Measurements from ENCODE around the gene YAE1. TPM values are rescaled to one million over a fixed set of nuclear protein-coding genes. Genes with fewer than 3 reads are reported as not detected.

Gene YAE1, protein sequence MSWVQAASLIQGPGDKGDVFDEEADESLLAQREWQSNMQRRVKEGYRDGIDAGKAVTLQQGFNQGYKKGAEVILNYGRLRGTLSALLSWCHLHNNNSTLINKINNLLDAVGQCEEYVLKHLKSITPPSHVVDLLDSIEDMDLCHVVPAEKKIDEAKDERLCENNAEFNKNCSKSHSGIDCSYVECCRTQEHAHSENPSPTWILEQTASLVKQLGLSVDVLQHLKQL
- polyA plus RNA-seq (2011; rRNA removed) (38.5 and 49.0 TPM in 2 replicates), polyA minus RNA-seq (2011; rRNA and poly(A)+ RNA removed) (43.6 and 46.4 TPM in 2 replicates)

GRCh38 chr7:39566023-39566921 is at the start of gene YAE1:
YAE1 (plus strand) TSS chr7:39566404; CDS start chr7:39566419, 15 bp downstream.
- no peaks in the 10 kb centered on the region for H3K27me3 ChIP-seq (ENCODE audit: control insufficient read depth, insufficient read depth, low read length)
- H3K27ac ChIP-seq (ENCODE audit: low read depth, low read length) = peak within 1 kb of the TSS; percentile 66
- POLR2A ChIA-PET = interaction anchor here (0.6 to 1.0 kb wide), 3 partner anchors 120 to 260 kb away, joined by 3 to 5 read pairs (median 3); no protein-coding TSS in a partner anchor
- H3K4me3 ChIP-seq (ENCODE audit: low read depth, low read length) = peak within 1 kb of the TSS; percentile 94
- no peak for TF ChIP-seq CTCF (IDR thresholded peaks at IDR 0.05; ENCODE audit: low read depth, low read length)
- CTCF ChIA-PET = interaction anchor here (0.7 to 1.3 kb wide), 6 partner anchors 14 to 634 kb away, joined by 3 to 10 read pairs (median 3); no protein-coding TSS in a partner anchor
- DNase-seq (ENCODE audit: low read depth, low spot score) = peak; percentile 23
- no peaks in the 10 kb centered on the region for H3K9me3 ChIP-seq (ENCODE audit: control insufficient read depth, insufficient read depth, low read length)

DNA sequence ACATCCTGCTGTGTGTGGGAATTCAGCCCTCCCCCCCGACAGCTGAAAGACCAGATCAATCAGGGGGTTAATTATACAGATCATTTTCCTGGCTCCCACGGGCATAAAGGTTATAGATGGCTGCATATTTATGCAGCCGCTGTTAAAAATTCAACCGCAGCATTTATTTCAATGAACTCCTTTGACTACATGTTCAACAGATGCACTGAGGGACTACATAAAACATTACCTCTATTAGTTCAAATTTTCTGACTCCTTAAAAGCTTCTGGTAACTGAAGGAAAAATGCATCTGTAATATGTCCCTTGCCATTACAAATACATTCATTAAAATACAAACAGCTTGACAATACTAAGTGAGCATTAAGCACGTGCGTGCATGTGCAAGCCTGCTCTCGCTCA is 49.7 kb upstream of the YAE1 start:
- no peak overlapping the region for H3K27ac ChIP-seq (ENCODE audit: low read depth, low read length)
- H3K27me3 ChIP-seq (ENCODE audit: control insufficient read depth, insufficient read depth, low read length) = no peaks in the 10 kb centered on the region
- no peaks in the 10 kb centered on the region for H3K9me3 ChIP-seq (ENCODE audit: control insufficient read depth, insufficient read depth, low read length)
- CTCF ChIA-PET = interaction anchor here (0.6 kb wide), 1 partner anchor 104 kb away, joined by 3 read pairs; no protein-coding TSS in a partner anchor
- H3K4me3 ChIP-seq (ENCODE audit: low read depth, low read length) = no peak overlapping the region
- TF ChIP-seq CTCF (IDR thresholded peaks at IDR 0.05; ENCODE audit: low read depth, low read length) = no peak
- DNase-seq (ENCODE audit: low read depth, low spot score) = no peak
- POLR2A ChIA-PET = no interaction called here

- Histone ChIP-seq H3K9me3 (ENCODE audit: control insufficient read depth, insufficient read depth, low read length) (no peaks in the 10 kb centered on the region), H3K4me3 (ENCODE audit: low read depth, low read length) (no peak overlapping the region), H3K27ac (ENCODE audit: low read depth, low read length) (no peak overlapping the region), H3K27me3 (ENCODE audit: control insufficient read depth, insufficient read depth, low read length) (no peaks in the 10 kb centered on the region)
- no peak for TF ChIP-seq CTCF (IDR thresholded peaks at IDR 0.05; ENCODE audit: low read depth, low read length)
- ChIA-PET CTCF (no interaction called here), POLR2A (no interaction called here)
- no peak for DNase-seq (ENCODE audit: low read depth, low spot score)
Observed at GRCh38 chr7:39517240-39517639, 49.0 kb upstream of the YAE1 start.

- no peak overlapping the region for H3K4me3 ChIP-seq (ENCODE audit: low read depth, low read length)
- CTCF ChIA-PET = no interaction called here
- no peak overlapping the region for H3K27ac ChIP-seq (ENCODE audit: low read depth, low read length)
- no peaks in the 10 kb centered on the region for H3K9me3 ChIP-seq (ENCODE audit: control insufficient read depth, insufficient read depth, low read length)
- no peaks in the 10 kb centered on the region for H3K27me3 ChIP-seq (ENCODE audit: control insufficient read depth, insufficient read depth, low read length)
- DNase-seq (ENCODE audit: low read depth, low spot score) = no peak
- POLR2A ChIA-PET = no interaction called here
- no peak for TF ChIP-seq CTCF (IDR thresholded peaks at IDR 0.05; ENCODE audit: low read depth, low read length)
Observed at GRCh38 chr7:39525926-39526325, 40.3 kb upstream of the YAE1 start.

- H3K27ac ChIP-seq (ENCODE audit: low read depth, low read length) = no peak overlapping the region
- no peak for TF ChIP-seq CTCF (IDR thresholded peaks at IDR 0.05; ENCODE audit: low read depth, low read length)
- ChIA-PET POLR2A (no interaction called here), CTCF (no interaction called here)
- no peak for DNase-seq (ENCODE audit: low read depth, low spot score)
- no peaks in the 10 kb centered on the region for H3K9me3 ChIP-seq (ENCODE audit: control insufficient read depth, insufficient read depth, low read length)
- no peak overlapping the region for H3K4me3 ChIP-seq (ENCODE audit: low read depth, low read length)
- H3K27me3 ChIP-seq (ENCODE audit: control insufficient read depth, insufficient read depth, low read length) = no peaks in the 10 kb centered on the region
Observed at GRCh38 chr7:39526666-39527065, 39.5 kb upstream of the YAE1 start.
